DMS 273 (cell line): ENCODE data around the gene TSC22D4.

Experiments used
- DNase-seq: peaks from one replicate; lab custom pipeline; 2025; ENCODE audit not compliant: unreplicated experiment; lab: John Stamatoyannopoulos, UW

Gene TSC22D4

GRCh38 chr7:100430493-100431285 lies 48.3 kb downstream of the TSC22D4 start:
- DNase-seq: no peak

DNA sequence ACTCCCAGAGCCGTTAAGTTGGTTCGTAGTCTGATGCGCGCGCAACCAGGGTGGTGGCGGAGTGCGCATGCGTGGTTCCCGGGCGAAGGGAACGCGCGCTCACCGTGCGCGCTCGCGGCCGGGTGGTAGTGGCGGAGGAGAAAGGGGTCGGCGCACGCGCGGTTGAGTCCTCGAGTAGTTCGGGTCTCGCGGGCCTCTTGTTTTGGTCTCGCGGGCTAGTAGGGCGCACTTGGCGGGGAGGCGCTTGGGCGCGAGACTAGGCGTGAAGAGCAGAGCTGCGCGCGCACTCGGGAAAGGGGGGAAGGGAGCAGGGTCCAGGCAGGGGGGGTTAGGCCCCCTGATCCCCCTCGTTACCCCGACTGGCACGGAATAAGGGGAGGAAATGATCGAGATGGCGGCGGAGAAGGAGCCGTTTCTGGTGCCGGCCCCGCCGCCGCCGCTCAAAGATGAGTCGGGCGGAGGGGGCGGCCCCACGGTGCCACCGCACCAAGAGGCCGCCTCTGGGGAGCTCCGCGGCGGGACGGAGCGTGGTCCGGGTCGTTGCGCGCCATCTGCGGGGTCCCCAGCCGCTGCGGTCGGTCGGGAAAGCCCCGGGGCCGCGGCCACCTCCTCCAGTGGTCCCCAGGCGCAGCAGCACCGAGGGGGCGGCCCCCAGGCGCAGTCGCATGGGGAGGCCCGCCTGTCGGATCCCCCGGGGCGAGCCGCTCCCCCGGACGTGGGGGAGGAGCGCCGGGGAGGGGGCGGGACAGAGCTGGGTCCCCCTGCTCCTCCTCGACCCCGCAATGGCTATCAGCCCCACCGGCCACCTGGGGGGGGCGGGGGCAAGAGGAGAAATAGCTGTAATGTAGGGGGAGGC lies 49.1 kb downstream of the TSC22D4 start, which contains the start of gene MEPCE:
Gene MEPCE, plus strand, starts transcription at position 195 of the 856 bp plus-strand sequence. Its CDS starts 188 bp downstream, at position 383.
- peak; percentile 100 for DNase-seq

DNA sequence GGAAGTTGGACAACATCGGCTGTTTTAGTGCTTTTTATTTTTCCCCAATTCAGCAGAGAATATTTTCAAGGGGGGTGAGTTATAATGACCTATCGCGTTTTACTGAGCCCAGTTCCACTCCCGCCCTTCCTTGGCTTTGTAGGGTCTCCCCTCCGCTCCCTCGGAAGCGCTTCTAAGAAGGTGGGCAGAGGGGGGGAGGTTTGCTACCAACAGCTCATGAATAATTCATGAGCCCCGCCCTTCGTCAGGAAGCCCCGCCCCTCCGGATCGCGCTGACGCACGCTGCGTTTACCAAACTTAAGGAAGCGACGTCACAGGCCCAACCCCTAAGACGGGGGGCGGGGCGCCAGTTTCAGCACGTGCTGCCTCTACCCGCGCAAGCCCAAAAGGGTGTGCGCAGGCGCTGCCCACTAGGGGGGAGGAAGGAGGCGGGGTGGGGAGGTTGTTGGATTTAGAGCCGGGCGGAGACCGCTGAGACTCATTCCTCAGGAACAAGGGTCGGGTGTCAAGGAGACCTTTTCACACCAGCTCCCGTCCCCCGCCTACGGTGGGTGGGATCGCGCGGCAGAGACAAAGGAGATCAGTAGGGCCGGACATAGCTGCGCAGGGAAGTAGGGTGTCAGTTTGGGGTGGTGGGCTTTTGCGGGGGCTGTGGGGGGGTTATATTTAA lies 49.9 kb downstream of the TSC22D4 start:
- DNase-seq: peak; percentile 100

GRCh38 chr7:100428199-100428966 lies 50.6 kb downstream of the TSC22D4 start, which contains the start of gene ZCWPW1:
TSS of gene ZCWPW1 (minus strand) at chr7:100428703. CDS start at chr7:100420649, 8,054 bp downstream.
- DNase-seq: peak; percentile 99

GRCh38 chr7:100427762-100428198 lies 51.2 kb downstream of the TSC22D4 start:
- DNase-seq: no peak

DNA sequence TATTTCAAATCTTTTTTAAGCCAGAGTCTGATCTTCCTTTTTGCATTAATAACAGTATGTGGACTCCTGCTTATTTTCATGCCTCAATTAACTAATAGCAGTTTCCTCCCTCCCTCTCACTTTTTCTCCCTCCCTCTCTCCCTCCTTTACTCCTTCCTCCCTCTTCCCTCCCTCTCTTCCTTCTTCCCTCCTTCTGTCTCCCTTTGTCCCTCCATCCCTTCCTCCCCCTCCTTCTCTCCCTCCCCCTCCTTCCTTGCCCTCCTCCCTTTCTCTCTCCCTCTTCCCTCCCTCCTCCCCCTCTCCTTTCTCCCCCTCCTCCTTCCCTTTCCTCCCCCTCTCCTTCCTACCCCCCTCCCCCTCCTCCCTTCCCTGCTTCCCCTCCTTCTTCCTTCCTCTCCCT lies 52.5 kb downstream of the TSC22D4 start:
- DNase-seq: no peak

DNA sequence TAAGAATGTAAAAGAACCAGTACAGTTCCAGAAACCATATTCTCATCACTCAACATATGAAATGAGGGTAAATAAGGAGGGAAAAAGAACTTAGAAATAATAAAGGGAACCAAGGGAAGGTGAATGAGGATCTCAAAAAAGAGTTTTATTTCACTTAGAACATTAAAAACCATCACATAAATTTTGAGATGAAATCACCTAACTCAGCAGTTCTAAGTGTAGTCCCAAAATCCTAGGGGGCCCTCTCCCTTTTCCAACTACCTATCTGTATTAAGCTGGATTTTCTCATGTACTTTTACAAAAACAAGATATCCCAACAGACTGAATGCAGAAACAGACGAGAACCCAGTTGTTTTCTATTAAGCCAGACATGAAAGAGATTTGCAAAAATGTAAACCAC lies 53.7 kb downstream of the TSC22D4 start:
- DNase-seq: no peak

GRCh38 chr7:100423315-100423714 lies 55.7 kb downstream of the TSC22D4 start:
- no peak for DNase-seq

GRCh38 chr7:100419660-100420226 lies 59.3 kb downstream of the TSC22D4 start:
- no peak for DNase-seq

GRCh38 chr7:100418930-100419659 lies 59.9 kb downstream of the TSC22D4 start:
- no peak for DNase-seq
